Mesenteric fat pad (tissue), 1 donor: Measurements from ENCODE around the gene ZNF766. TPM values are rescaled to one million over a fixed set of nuclear protein-coding genes. Genes with fewer than 3 reads are reported as not detected.
"Not testable (repeated sequence)": the region's sequence is repeated elsewhere in the genome, so short reads cannot be mapped to it uniquely, and the experiment has no call there.

Source experiments
- DNase-seq: peaks from one replicate; pipeline ENCODE4 v3.0.0-alpha.2; 2020; ENCODE audit warnings: low spot score
- long read RNA-seq: library from polyadenylated mRNA; unstranded; transcript quantifications from one replicate; pipeline ENCODE4 v2.0.0, GENCODE V29; 2020
- total RNA-seq: library from RNA; stranded (reverse); fragmentation: NEBNext Ultra II Directional; extraction: Animal tissue kit (Norgen Biotek cat#: 25700); gene quantifications from one replicate; pipeline ENCODE4 v1.2.1, GENCODE V29; 2021
- donor health status: DM: yes; HTN: yes; CAD: no.

Gene ZNF766
- 10.1 TPM for total RNA-seq
- long read RNA-seq, full-length matches to known transcripts: 33 of 36 reads
- long read RNA-seq, partial matches to known transcripts: 0 of 36 reads
- long read RNA-seq, other reads (novel, unspliced or antisense): 3 of 36 reads

- peak; percentile 99 for DNase-seq
Observed at GRCh38 chr19:52269338-52270261, at the start of gene ZNF766. ZNF766 (plus strand) TSS chr19:52269587; CDS start chr19:52269614, 27 bp downstream.

- no peak for DNase-seq
Observed at GRCh38 chr19:52219611-52220010, 49.8 kb upstream of the ZNF766 start.

- no peak for DNase-seq
Observed at GRCh38 chr19:52221031-52221430, 48.4 kb upstream of the ZNF766 start.

- no peak for DNase-seq
Observed at GRCh38 chr19:52221831-52222375, 47.5 kb upstream of the ZNF766 start.

GRCh38 chr19:52224211-52224610 is 45.2 kb upstream of the ZNF766 start:
- DNase-seq: no peak

GRCh38 chr19:52226652-52227051 is 42.7 kb upstream of the ZNF766 start:
- no peak for DNase-seq

- DNase-seq: no peak
Observed at GRCh38 chr19:52227196-52227940, 42.0 kb upstream of the ZNF766 start.

- DNase-seq: no peak
Observed at GRCh38 chr19:52227980-52228379, 41.4 kb upstream of the ZNF766 start.

- no peak for DNase-seq
Observed at GRCh38 chr19:52229524-52229923, 39.9 kb upstream of the ZNF766 start.

GRCh38 chr19:52230685-52231084 is 38.7 kb upstream of the ZNF766 start:
- DNase-seq: no peak

GRCh38 chr19:52231154-52231910 is 38.1 kb upstream of the ZNF766 start:
- DNase-seq: no peak

- no peak for DNase-seq
Observed at GRCh38 chr19:52234406-52234805, 35.0 kb upstream of the ZNF766 start.

GRCh38 chr19:52237197-52237596 is 32.2 kb upstream of the ZNF766 start:
- no peak for DNase-seq

GRCh38 chr19:52237771-52238400 is 31.5 kb upstream of the ZNF766 start:
- no peak for DNase-seq

- no peak for DNase-seq
Observed at GRCh38 chr19:52244021-52244420, 25.4 kb upstream of the ZNF766 start.

- DNase-seq: no peak
Observed at GRCh38 chr19:52248241-52248640, 21.1 kb upstream of the ZNF766 start.

GRCh38 chr19:52258426-52258825 is 11.0 kb upstream of the ZNF766 start:
- DNase-seq: no peak

- DNase-seq: not testable (repeated sequence)
Observed at GRCh38 chr19:52265556-52265955, 3.8 kb upstream of the ZNF766 start.

GRCh38 chr19:52270266-52270885 is 989 bp downstream of the ZNF766 start:
- DNase-seq: no peak

GRCh38 chr19:52273301-52273700 is 3.9 kb downstream of the ZNF766 start:
- no peak for DNase-seq
